ENCODE results near the gene RHOD. TPM values are rescaled to one million over a fixed set of nuclear protein-coding genes. Genes with fewer than 3 reads are reported as not detected.

Gene RHOD
- total RNA-seq, 1 donor from 2014 or later = 12.2 TPM

DNA sequence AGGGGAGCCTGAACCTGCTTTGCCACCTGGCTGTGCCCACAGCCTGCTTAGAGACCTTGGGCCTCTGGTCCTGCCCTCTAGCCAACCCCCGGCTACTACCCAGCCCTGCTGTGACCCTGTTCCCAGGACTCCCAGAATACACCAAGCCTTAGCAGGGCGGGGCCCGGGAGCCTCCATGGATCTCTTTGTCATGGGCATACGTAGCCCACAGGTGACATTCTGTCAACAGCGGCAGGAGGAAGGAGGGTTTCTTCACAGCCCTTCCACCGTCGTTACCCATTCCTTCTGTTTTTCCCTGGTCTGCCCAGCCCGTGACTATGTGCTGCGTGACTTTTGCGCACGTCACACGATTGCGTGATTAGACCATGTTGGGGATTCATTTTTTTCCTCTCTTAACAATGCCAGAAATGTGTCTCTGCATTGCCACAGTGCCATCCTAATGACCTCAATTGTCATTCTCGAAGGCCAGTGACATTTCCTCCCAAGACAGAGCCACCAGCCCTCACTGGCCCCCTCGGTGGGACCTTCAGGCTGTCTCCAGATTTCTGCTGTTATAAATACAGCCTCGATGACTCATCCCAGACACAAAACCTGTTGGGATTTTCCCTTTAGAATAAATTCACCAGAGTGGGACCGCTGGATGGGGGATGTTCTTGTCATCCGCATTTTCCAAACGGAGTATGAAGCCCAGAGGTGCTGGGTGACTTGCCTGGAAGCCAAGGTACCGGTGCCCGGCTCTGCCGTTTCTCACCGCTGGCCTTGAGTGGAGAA lies 24.7 kb upstream of the RHOD start:
- no peak overlapping the region for H3K27ac ChIP-seq
- intact Hi-C loops (cut with DNase I) = no loop called here
- ATAC-seq = no peak

DNA sequence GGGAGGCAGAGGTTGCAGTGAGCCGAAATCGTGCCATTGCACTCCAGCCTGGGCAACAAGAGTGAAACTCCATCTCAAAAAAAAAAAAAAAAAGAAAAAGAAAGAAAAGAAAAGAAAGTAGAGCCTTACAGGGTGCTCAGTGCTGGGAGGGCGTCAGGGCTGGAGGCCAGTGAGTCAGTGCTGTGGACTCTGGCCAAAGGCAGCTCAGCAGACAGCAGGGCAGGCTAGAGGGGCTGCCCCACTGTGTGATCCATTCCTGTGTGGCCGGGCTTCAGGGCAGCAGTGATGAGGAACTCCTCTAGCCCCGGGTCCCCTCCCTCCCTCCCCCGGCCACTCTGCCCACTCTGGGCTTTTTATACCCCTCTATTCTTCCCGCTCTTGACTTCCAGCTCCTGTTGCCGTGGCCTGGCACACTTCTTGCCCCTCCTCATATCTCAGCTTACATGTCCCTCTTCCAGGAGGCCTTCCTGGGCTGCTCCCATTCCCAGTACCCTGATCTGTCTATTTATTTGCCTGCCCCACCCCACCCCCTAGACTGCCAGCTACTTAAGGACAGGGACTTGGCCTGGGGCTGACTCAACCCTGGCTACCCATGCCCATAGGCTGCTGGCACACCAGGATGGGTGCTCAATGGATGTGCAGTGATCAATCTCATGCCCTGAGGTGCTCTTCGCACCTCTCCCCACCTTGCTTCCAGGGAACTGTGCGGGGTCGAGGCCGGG lies 23.7 kb upstream of the RHOD start:
- H3K27me3 ChIP-seq (ENCODE audit: low read depth) = peaks cover 8% of the 10 kb centered on the region
- intact Hi-C loops (cut with DNase I) = no loop called here
- no peaks in the 10 kb centered on the region for H3K4me1 ChIP-seq
- H3K4me3 ChIP-seq = no peak overlapping the region
- TF ChIP-seq, protein P1, sequence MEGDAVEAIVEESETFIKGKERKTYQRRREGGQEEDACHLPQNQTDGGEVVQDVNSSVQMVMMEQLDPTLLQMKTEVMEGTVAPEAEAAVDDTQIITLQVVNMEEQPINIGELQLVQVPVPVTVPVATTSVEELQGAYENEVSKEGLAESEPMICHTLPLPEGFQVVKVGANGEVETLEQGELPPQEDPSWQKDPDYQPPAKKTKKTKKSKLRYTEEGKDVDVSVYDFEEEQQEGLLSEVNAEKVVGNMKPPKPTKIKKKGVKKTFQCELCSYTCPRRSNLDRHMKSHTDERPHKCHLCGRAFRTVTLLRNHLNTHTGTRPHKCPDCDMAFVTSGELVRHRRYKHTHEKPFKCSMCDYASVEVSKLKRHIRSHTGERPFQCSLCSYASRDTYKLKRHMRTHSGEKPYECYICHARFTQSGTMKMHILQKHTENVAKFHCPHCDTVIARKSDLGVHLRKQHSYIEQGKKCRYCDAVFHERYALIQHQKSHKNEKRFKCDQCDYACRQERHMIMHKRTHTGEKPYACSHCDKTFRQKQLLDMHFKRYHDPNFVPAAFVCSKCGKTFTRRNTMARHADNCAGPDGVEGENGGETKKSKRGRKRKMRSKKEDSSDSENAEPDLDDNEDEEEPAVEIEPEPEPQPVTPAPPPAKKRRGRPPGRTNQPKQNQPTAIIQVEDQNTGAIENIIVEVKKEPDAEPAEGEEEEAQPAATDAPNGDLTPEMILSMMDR (IDR thresholded peaks at IDR 0.05) = no peak
- DNase-seq (no peak), ATAC-seq (peak in 1 of 2 donors; percentile 49)
- H3K27ac ChIP-seq = no peak overlapping the region
- H3K36me3 ChIP-seq = no peaks in the 10 kb centered on the region
- no peaks in the 10 kb centered on the region for H3K9me3 ChIP-seq

More for the DNA sequence above, 24.7 kb upstream of the RHOD start:
- H3K9me3 ChIP-seq = no peaks in the 10 kb centered on the region
- no peak overlapping the region for H3K4me3 ChIP-seq
- no peak for DNase-seq
- TF ChIP-seq, protein P1 (IDR thresholded peaks at IDR 0.05) = no peak
- no peaks in the 10 kb centered on the region for H3K36me3 ChIP-seq
- no peaks in the 10 kb centered on the region for H3K4me1 ChIP-seq
- H3K27me3 ChIP-seq (ENCODE audit: low read depth) = peaks cover 8% of the 10 kb centered on the region

DNA sequence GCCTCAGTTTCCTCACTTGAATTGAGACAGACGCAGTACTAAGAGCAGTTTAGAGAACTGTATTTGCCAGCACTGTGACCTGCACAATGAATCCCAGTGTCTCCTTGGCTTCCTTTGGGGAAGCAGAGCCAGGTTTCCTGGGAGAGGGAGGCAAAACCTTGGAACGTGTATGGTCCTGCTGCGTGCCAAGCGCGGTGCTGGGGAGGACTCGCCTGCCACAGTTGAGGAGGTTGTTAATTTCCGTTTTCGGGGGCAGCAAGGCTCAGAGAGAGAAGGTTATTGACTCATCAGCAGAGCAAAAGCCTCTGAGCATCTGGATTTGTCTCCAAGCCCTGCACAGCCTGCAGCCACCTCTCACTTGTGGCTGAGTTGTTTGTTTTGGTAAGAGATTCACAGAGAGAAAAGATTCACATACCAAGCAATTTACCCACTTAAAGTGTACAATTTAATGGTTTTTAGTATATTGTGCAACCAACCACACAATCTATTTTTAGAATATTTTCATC lies 22.9 kb upstream of the RHOD start:
- intact Hi-C loops (cut with DNase I) = no loop called here
- ATAC-seq (no peak), DNase-seq (no peak)
- H3K36me3 ChIP-seq = no peaks in the 10 kb centered on the region
- H3K9me3 ChIP-seq = no peaks in the 10 kb centered on the region
- H3K27me3 ChIP-seq (ENCODE audit: low read depth) = peaks cover 8% of the 10 kb centered on the region
- no peaks in the 10 kb centered on the region for H3K4me1 ChIP-seq
- no peak overlapping the region for H3K4me3 ChIP-seq
- H3K27ac ChIP-seq = no peak overlapping the region
- TF ChIP-seq, protein P1 (IDR thresholded peaks at IDR 0.05) = no peak

DNA sequence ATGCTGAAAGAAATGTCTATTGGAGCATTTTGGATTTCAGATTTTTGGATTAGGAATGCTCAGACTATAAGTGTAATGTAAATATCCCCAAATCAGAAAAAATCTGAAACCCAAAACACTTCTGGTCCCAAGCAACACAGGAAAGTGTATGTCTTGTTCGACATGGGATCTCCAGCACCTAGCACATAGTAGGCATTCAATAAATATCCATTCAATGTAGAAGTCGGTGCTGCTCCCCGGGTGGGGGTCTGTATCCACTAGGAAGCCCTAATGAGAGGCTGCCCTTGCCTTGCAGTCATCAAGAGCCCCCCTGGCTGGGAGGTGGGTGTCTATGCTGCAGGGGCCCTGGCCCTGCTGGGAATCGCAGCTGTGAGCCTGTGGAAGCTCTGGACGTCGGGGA lies 22.3 kb upstream of the RHOD start:
- no peaks in the 10 kb centered on the region for H3K36me3 ChIP-seq
- no peaks in the 10 kb centered on the region for H3K9me3 ChIP-seq
- ATAC-seq = no peak
- no peaks in the 10 kb centered on the region for H3K4me1 ChIP-seq
- intact Hi-C loops (cut with DNase I) = no loop called here
- H3K27ac ChIP-seq = no peak overlapping the region
- DNase-seq = no peak
- peaks cover 8% of the 10 kb centered on the region for H3K27me3 ChIP-seq (ENCODE audit: low read depth)
- TF ChIP-seq, protein P1 (IDR thresholded peaks at IDR 0.05) = no peak
- no peak overlapping the region for H3K4me3 ChIP-seq

DNA sequence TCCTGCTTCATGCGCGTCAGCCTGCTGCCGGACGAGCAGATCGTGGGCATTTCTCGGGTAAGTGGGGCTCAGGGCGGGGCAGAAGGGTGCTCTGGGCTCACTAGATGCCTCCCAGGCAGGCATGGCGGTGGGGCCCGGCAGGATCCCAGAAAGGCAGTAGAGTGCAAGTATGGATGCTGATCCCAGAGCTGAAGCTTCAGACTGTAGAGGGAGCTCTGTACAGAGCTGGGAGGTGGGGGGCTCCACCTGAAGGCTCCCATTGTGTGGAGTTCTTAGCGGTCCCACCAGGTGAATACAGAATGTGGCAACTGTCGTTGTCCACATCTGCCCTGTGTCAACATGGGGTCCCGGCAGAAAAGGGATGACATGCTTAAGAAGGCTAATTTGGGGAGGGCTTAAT lies 16.5 kb upstream of the RHOD start:
- ATAC-seq (peak in 1 of 2 donors; percentile 14), DNase-seq (no peak)
- Histone ChIP-seq H3K4me3 (no peak overlapping the region), H3K9me3 (no peaks in the 10 kb centered on the region), H3K36me3 (no peaks in the 10 kb centered on the region), H3K27ac (no peak overlapping the region), H3K4me1 (no peaks in the 10 kb centered on the region), H3K27me3 (ENCODE audit: low read depth) (no peaks in the 10 kb centered on the region)
- intact Hi-C loops (cut with DNase I) = no loop called here
- TF ChIP-seq, protein P1 (IDR thresholded peaks at IDR 0.05) = no peak
